NCI-H1092 (cell line): Measurements from ENCODE around the gene NACC1.
"Not testable (repeated sequence)": the region's sequence is repeated elsewhere in the genome, so short reads cannot be mapped to it uniquely, and the experiment has no call there.

Experiments used
- DNase-seq: peaks from one replicate; lab custom pipeline; 2025; lab: John Stamatoyannopoulos, UW

Gene NACC1

GRCh38 chr19:13164343-13165161 lies 46.5 kb downstream of the NACC1 start:
- peak; percentile 55 for DNase-seq

- no peak for DNase-seq
Measured at GRCh38 chr19:13165162-13165997, 47.3 kb downstream of the NACC1 start.

GRCh38 chr19:13166151-13166550 lies 48.1 kb downstream of the NACC1 start:
- DNase-seq = not testable (repeated sequence)

- no peak for DNase-seq
Measured at GRCh38 chr19:13169769-13170168, 51.7 kb downstream of the NACC1 start.

GRCh38 chr19:13171146-13171545 lies 53.1 kb downstream of the NACC1 start:
- no peak for DNase-seq

- peak; percentile 11 for DNase-seq
Measured at GRCh38 chr19:13172346-13173138, 54.5 kb downstream of the NACC1 start.

DNA sequence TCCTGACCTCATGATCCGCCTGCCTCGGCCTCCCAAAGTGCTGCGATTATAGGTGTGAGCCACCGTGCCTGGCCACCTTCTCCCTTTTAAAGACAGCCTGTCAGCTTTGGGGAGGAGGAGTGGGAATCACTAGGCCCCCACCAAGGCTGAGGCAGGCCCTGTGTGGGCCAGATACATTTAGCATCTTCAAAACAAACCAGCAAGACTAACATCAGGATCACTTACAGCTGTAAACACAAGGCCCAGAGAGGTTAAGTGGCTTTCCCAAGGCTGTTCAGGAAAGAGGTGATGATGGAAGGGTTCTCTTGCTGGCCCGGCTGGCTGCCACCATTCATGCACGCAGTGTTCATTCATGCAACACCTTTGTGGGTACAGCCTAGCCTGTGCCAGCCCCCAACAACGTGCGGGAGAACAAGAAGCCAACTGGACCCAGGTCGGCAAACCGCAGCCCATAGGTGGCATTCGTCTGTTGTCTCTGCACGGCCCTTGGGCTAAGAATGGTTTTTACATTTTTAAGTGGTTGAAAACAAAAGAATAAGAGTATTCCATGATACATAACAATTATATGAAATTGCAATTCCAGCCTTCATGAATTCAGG lies 55.2 kb downstream of the NACC1 start:
- DNase-seq = no peak

DNA sequence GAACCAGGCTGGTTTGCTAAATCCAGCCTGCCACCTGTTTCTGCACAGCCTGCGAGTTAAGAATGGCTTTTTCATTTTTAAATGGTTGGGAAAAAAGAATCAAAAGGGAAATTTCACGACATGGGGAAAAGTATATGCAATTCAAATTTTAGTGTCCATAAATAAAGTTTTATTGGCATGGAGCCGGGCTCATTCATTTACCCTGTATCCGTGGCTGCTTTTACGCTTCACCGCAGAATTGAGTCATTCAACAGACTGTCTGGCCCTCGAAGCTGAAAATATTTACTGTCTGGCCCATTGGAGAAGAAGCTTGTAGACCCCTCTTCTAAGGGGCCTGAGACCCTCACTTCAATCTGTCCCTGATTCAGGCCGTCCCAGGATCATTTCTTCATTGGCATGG lies 58.3 kb downstream of the NACC1 start:
- no peak for DNase-seq

- not testable (repeated sequence) for DNase-seq
Measured at GRCh38 chr19:13177584-13177983, 59.5 kb downstream of the NACC1 start.

DNA sequence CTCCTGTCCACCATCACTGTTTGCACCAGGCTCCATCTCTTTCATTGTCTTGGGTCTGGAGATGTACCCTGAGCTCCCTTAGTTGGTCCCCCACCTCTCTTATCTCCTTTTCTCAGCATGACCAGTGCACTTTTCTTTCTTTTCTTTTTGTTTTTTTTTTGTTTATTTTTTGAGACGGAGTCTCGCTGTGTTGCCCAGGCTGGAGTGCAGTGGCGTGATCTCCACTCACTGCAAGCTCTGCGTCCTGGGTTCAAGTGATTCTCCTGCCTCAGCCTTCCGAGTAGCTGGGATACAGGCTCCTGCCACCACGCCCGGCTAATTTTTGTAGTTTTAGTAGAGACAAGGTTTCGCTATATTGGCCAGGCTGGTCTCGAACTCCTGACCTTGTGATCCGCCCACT lies 60.2 kb downstream of the NACC1 start:
- not testable (repeated sequence) for DNase-seq

DNA sequence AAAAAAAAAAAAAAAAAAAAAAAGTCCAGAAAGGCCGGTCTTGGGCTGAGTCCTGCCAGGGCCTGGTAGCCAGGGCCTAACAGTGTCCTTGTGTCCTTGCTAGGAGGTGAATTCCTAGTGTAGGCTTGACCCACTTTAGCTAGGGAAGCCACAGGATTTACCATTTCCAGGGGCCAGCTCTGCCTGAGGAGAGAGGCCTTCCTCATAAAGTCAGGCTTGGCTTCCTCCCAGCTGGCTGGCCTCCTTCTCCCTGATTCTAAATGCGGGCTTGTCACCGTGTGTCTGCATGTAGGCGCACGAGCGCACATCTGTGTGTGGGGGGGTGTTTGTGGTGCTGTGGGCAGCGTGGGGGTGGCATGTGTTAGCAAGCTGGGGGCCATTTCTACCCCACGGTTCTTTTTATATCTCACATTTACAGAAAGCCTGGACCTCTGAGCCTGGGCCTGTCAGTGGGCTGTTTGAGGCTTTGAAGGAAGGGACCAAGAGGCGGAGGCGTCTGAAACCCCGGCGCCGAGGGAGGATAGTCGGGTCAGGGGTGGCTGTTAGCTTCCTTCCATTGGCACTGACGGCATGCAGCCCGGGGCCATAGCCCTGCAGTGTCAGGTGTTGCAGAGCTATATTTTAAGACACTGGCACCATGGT lies 63.8 kb downstream of the NACC1 start:
- peak; percentile 48 for DNase-seq

GRCh38 chr19:13184926-13185325 lies 66.9 kb downstream of the NACC1 start:
- not testable (repeated sequence) for DNase-seq

DNA sequence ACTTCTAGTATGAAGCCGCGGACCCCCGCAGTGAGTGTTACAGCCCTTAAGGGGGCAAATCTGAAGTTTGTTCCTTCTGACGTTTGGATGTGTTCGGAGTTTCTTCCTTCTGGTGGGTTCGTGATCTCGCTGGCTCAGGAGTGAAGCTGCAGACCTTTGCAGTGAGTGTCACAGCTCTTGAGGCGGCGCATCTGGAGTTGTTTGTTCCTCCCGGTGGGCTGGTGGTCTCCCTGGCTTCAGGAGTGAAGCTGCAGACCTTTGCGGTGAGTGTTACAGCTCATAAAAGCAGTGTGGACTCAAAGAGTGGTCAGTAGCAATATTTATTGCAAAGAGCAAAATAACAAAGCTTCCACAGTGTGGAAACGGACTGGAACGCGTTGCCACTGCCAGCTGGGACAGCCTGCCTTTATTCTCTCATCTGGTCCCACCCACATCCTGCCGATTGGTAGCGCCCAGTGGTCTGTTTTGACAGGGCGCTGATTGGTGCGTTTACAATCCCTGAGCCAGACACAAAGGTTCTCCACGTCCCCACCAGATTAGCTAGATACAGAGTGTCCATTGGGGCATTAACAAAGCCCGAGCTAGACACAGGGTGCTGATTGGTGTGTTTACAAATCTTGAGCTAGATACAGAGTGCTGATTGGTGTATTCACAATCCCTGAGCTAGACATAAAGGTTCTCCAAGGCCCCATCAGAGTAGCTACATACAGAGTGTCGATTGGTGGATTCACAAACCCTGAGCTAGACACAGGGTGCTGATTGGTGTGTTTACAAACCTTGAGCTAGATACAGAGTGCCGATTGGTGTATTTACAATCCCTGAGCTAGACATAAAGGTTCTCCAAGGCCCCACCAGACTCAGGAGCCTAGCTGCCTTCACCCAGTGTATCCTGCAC lies 67.9 kb downstream of the NACC1 start:
- DNase-seq = not testable (repeated sequence)

- DNase-seq = not testable (repeated sequence)
Measured at GRCh38 chr19:13186688-13187087, 68.6 kb downstream of the NACC1 start.

DNA sequence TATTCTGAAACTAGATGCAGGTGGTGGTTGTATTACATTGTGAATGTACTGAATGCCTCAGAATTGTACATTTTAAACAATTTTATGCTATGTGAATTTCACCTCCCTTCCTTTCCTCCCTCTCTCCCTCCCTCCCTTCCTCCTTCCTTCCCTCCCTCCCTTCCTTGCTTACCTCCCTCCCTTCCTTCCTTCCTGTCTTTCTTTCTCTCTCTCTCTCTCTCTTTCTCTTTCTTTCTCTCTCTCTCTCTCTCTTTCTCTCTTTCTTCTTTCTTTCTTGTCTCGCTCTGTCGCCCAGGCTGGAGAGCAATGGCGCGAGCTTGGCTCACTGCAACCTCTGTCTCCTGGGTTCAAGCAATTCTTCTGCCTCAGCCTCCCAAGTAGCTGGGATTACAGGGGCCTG lies 69.4 kb downstream of the NACC1 start:
- no peak for DNase-seq

- DNase-seq = no peak
Measured at GRCh38 chr19:13189600-13189999, 71.5 kb downstream of the NACC1 start.
